GM21360 (cell line): ENCODE measurements around the gene EVC.
"Not testable (repeated sequence)": the region's sequence is repeated elsewhere in the genome, so short reads cannot be mapped to it uniquely, and the experiment has no call there.

Source experiments
- ATAC-seq: cut with Tn5 transposase; IDR thresholded peaks from one replicate; pipeline ENCODE4 v1.9.1; 2021; ENCODE audit warnings: mild to moderate bottlenecking, moderate library complexity; ENCODE audit not compliant: unreplicated experiment

The EVC gene

GRCh38 chr4:5809216-5809776, 98.3 kb downstream of the EVC start:
- no peak for ATAC-seq

- ATAC-seq: no peak
Observed at GRCh38 chr4:5810151-5810550, 99.2 kb downstream of the EVC start.

- no peak for ATAC-seq
Observed at GRCh38 chr4:5810770-5811430, 99.9 kb downstream of the EVC start.

- not testable (repeated sequence) for ATAC-seq
Observed at GRCh38 chr4:5812057-5812456, 101.1 kb downstream of the EVC start.

GRCh38 chr4:5812506-5813229, 101.7 kb downstream of the EVC start:
- ATAC-seq: peak; percentile 73

GRCh38 chr4:5813882-5814255, 102.9 kb downstream of the EVC start:
- no peak for ATAC-seq

- no peak for ATAC-seq
Observed at GRCh38 chr4:5814421-5814820, 103.4 kb downstream of the EVC start.

GRCh38 chr4:5815641-5816040, 104.6 kb downstream of the EVC start:
- ATAC-seq: no peak

- no peak for ATAC-seq
Observed at GRCh38 chr4:5816101-5816500, 105.1 kb downstream of the EVC start.

- no peak for ATAC-seq
Observed at GRCh38 chr4:5816851-5817375, 105.9 kb downstream of the EVC start.

- ATAC-seq: no peak
Observed at GRCh38 chr4:5821665-5822358, 110.8 kb downstream of the EVC start.

- ATAC-seq: no peak
Observed at GRCh38 chr4:5822619-5823018, 111.6 kb downstream of the EVC start.

GRCh38 chr4:5823542-5824211, 112.7 kb downstream of the EVC start:
- peak; percentile 60 for ATAC-seq

- no peak for ATAC-seq
Observed at GRCh38 chr4:5824227-5824626, 113.2 kb downstream of the EVC start.

- ATAC-seq: no peak
Observed at GRCh38 chr4:5824635-5825034, 113.6 kb downstream of the EVC start.

GRCh38 chr4:5825321-5826041, 114.5 kb downstream of the EVC start:
- no peak for ATAC-seq

- ATAC-seq: no peak
Observed at GRCh38 chr4:5826437-5827107, 115.6 kb downstream of the EVC start.

GRCh38 chr4:5827108-5828004, 116.4 kb downstream of the EVC start:
- no peak for ATAC-seq

- ATAC-seq: no peak
Observed at GRCh38 chr4:5828005-5828391, 117.0 kb downstream of the EVC start.
